ENCODE measurements around the gene DHRS7C. TPM values are rescaled to one million over a fixed set of nuclear protein-coding genes. Genes with fewer than 3 reads are reported as not detected.

The DHRS7C gene
- total RNA-seq, 1 experiment from 2014 or later, result not detected

- no peak for DNase-seq (ENCODE audit: unreplicated experiment)
- no peak for TF ChIP-seq CTCF (IDR thresholded peaks at IDR 0.05; ENCODE audit: unreplicated experiment)
- no TSS peak for BruUV-seq (replicated peaks)
- Mint-ChIP-seq H3K4me1 (ENCODE audit: insufficient read depth, unreplicated experiment) (peaks cover 22% of the 10 kb centered on the region), H3K27ac (ENCODE audit: low read depth, unreplicated experiment) (no peak overlapping the region), H3K9me3 (ENCODE audit: unreplicated experiment) (peaks cover 7% of the 10 kb centered on the region), H3K27me3 (ENCODE audit: insufficient read depth, unreplicated experiment) (no peaks in the 10 kb centered on the region), H3K36me3 (ENCODE audit: insufficient read depth, unreplicated experiment) (no peaks in the 10 kb centered on the region), H3K4me3 (ENCODE audit: unreplicated experiment) (no peak overlapping the region)
- intact Hi-C loops (cut with micrococcal nuclease), result no loop called here
- CTCF ChIA-PET, result no interaction called here
- POLR2A ChIA-PET, result no interaction called here
Observed at GRCh38 chr17:9833922-9834321, 42.5 kb upstream of the DHRS7C start.

- Mint-ChIP-seq H3K9me3 (ENCODE audit: unreplicated experiment) (no peaks in the 10 kb centered on the region), H3K27me3 (ENCODE audit: insufficient read depth, unreplicated experiment) (no peaks in the 10 kb centered on the region), H3K4me1 (ENCODE audit: insufficient read depth, unreplicated experiment) (no peaks in the 10 kb centered on the region), H3K27ac (ENCODE audit: low read depth, unreplicated experiment) (no peak overlapping the region), H3K4me3 (ENCODE audit: unreplicated experiment) (no peak overlapping the region), H3K36me3 (ENCODE audit: insufficient read depth, unreplicated experiment) (no peaks in the 10 kb centered on the region)
- no TSS peak for BruUV-seq (replicated peaks)
- intact Hi-C loops (cut with micrococcal nuclease), result no loop called here
- TF ChIP-seq CTCF (IDR thresholded peaks at IDR 0.05; ENCODE audit: unreplicated experiment), result no peak
- no peak for DNase-seq (ENCODE audit: unreplicated experiment)
- POLR2A ChIA-PET, result no interaction called here
- CTCF ChIA-PET, result interaction anchor here (0.7 kb wide), 2 partner anchors 10 to 69 kb away, joined by 3 to 5 read pairs; no protein-coding TSS in a partner anchor
Observed at GRCh38 chr17:9830711-9831110, 39.3 kb upstream of the DHRS7C start.

DNA sequence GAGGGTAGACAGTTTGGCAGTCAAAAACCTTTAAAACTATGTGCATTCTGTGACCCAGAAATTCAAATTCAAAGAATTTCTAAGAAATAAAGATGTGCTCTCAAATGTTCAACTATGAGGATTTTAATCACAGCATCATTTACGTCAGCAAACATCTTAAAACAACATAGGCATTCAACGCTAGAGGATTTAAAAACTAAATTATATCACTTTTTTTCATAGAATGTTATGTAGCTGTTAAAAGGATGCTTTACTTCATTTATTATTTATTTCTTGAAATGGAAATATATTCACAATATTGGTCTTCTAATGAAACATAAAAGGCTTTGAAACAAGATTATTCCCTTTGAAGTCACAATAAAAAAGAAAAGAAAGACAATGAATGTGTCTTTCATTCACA, 38.0 kb upstream of the DHRS7C start:
- intact Hi-C loops (cut with micrococcal nuclease), result no loop called here
- Mint-ChIP-seq H3K27ac (ENCODE audit: low read depth, unreplicated experiment) (no peak overlapping the region), H3K9me3 (ENCODE audit: unreplicated experiment) (no peaks in the 10 kb centered on the region), H3K4me1 (ENCODE audit: insufficient read depth, unreplicated experiment) (no peaks in the 10 kb centered on the region), H3K36me3 (ENCODE audit: insufficient read depth, unreplicated experiment) (no peaks in the 10 kb centered on the region), H3K27me3 (ENCODE audit: insufficient read depth, unreplicated experiment) (no peaks in the 10 kb centered on the region), H3K4me3 (ENCODE audit: unreplicated experiment) (no peak overlapping the region)
- ChIA-PET POLR2A (no interaction called here), CTCF (no interaction called here)
- no peak for DNase-seq (ENCODE audit: unreplicated experiment)
- no TSS peak for BruUV-seq (replicated peaks)
- TF ChIP-seq CTCF (IDR thresholded peaks at IDR 0.05; ENCODE audit: unreplicated experiment), result no peak

DNA sequence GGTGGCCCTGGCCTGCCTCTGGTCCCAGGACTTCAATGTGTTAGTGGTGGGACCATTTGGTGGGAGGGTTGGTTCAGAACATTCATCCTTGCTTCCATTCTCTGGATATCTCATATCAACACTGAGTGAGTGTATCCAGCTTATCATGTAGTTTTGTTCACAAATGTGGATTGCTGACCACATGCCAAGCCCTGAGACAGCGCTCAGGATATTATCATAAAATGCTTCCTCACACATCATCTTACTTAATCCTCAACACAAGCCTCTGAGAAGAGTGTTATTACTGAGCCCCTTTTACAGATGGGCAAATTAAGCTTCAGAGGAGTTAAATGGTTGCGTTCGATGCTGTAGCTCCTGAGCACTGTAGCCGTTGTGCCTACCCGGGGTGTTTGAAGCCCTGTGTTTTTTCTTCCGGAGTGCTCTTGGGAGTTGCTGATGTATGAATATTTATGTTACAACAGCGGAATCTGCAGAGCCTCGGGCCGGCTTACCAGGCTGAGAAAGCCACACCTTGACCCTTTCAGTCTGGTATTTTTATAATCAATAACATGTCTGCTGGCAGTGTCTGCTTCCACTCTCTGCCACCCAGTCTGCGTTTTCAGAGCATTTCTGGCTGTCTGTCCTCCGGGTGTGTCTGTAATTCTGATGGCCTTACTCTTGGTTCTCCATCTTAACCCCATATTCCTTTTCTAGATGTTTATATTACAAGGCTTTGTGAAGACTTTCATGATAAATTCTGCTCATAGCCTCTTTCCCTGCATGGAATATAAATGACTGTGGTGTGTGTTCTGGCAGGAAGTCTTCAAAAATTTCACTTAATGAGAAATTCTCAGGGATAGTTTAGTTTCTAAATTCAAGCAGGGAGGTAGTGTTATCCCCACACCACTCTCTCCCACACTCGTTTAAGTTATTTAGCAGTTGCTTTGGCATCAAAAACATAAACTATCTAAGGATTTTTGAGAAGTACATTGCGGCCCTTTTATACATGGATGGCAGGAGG, 37.2 kb upstream of the DHRS7C start:
- Mint-ChIP-seq H3K4me3 (ENCODE audit: unreplicated experiment) (no peak overlapping the region), H3K9me3 (ENCODE audit: unreplicated experiment) (no peaks in the 10 kb centered on the region), H3K36me3 (ENCODE audit: insufficient read depth, unreplicated experiment) (no peaks in the 10 kb centered on the region), H3K27me3 (ENCODE audit: insufficient read depth, unreplicated experiment) (no peaks in the 10 kb centered on the region), H3K27ac (ENCODE audit: low read depth, unreplicated experiment) (no peak overlapping the region), H3K4me1 (ENCODE audit: insufficient read depth, unreplicated experiment) (no peaks in the 10 kb centered on the region)
- ChIA-PET CTCF (no interaction called here), POLR2A (no interaction called here)
- BruUV-seq (replicated peaks), result no TSS peak
- DNase-seq (ENCODE audit: unreplicated experiment), result no peak
- TF ChIP-seq CTCF (IDR thresholded peaks at IDR 0.05; ENCODE audit: unreplicated experiment), result no peak
- intact Hi-C loops (cut with micrococcal nuclease), result no loop called here
